Measurements from ENCODE around the gene KLK7.

DNA sequence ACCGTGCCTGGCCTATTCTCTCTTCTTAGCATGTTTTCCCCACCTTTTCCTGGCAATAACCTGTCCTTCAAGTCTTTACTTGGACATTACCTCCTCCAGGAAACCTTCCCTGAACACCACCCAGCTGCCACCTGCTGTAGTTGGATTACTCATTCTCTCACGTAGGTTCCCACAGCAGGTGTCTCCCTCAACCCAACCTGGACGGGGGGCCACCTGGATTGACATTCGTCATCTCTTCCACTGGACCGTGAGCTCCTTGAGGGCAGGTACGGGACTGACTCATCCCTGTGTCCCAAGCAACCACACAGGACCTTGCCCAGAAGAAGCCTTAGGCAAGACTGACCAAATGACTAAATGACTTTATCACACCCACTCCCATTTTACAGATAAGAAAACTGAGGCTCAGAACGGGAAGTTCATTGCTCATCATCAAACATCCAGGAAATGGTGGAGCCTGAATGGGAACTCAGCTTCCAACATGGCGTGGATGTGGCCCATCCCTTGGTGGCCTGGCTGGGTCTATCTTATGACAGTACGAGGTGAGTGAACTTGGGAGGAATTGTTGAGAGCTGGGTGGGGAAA, 10.8 kb downstream of the KLK7 start:
- TF ChIP-seq POLR2A (IDR thresholded peaks at IDR 0.05; ENCODE audit: low read depth, low read length) (no peak), POLR2AphosphoS5 (IDR thresholded peaks at IDR 0.05; ENCODE audit: low read depth, low read length) (no peak)

Measured in GM12892 (cell line).